GM23338 (cell line): ENCODE measurements around the gene RFX8. TPM values are rescaled to one million over a fixed set of nuclear protein-coding genes. Genes with fewer than 3 reads are reported as not detected.

Source experiments
- ATAC-seq: fragments of 200-7000 bp; cut with Tn5 transposase; 3 replicates; pipeline ENCODE4 v1.9.1; 2020
- DNase-seq: peaks from one replicate; pipeline ENCODE4 v3.0.0-alpha.2; 2015; ENCODE audit warnings: low spot score
- H2AFZ ChIP-seq: fragments of 200-600 bp; sonication (generic); 2 replicates; pipeline ENCODE4 v1.8.0; 2016; ENCODE audit warnings: antibody characterized with exemption, mild to moderate bottlenecking, moderate library complexity
- H3F3A ChIP-seq: fragments of 200-600 bp; sonication (generic); replicated peaks from 2 replicates; pipeline ENCODE4 v1.8.0; 2017; ENCODE audit warnings: antibody characterized with exemption, mixed run types, low read depth
- H3K27ac ChIP-seq: fragments of 200-600 bp; sonication (generic); 2 replicates; pipeline ENCODE4 v1.6.1; 2016; ENCODE audit warnings: low read depth
- H3K27me3 ChIP-seq: fragments of 200-600 bp; sonication (generic); 2 replicates; pipeline ENCODE4 v1.8.0; 2016; ENCODE audit warnings: mild to moderate bottlenecking, mixed run types, moderate library complexity; ENCODE audit not compliant: insufficient read depth
- H3K36me3 ChIP-seq: fragments of 200-600 bp; sonication (generic); 2 replicates; pipeline ENCODE4 v1.8.0; 2016; ENCODE audit warnings: mild to moderate bottlenecking; ENCODE audit not compliant: insufficient read depth
- H3K4me1 ChIP-seq: fragments of 200-600 bp; sonication (generic); 2 replicates; pipeline ENCODE4 v1.8.0; 2016; ENCODE audit warnings: mild to moderate bottlenecking, moderate library complexity; ENCODE audit not compliant: insufficient read depth
- H3K4me2 ChIP-seq: fragments of 200-600 bp; sonication (generic); 2 replicates; pipeline ENCODE4 v1.7.1; 2017; ENCODE audit warnings: mixed run types
- H3K4me3 ChIP-seq: fragments of 200-600 bp; sonication (generic); 2 replicates; pipeline ENCODE4 v1.6.1; 2016; ENCODE audit warnings: mixed run types
- H3K79me2 ChIP-seq: fragments of 200-600 bp; sonication (generic); replicated peaks from 2 replicates; pipeline ENCODE4 v1.8.0; 2017; ENCODE audit warnings: mild to moderate bottlenecking; ENCODE audit not compliant: insufficient read depth
- H3K9me2 ChIP-seq: fragments of 200-600 bp; sonication (generic); 2 replicates; pipeline ENCODE4 v1.8.0; 2017; ENCODE audit not compliant: insufficient read depth
- H4K20me1 ChIP-seq: fragments of 200-600 bp; sonication (generic); replicated peaks from 2 replicates; pipeline ENCODE4 v1.8.0; 2017; ENCODE audit warnings: mild to moderate bottlenecking; ENCODE audit not compliant: insufficient read depth
- H3K27ac Mint-ChIP-seq: 2 replicates; pipeline ENCODE4 v1.8.0; 2020; ENCODE audit warnings: inconsistent platforms, mild to moderate bottlenecking, moderate library complexity, mixed read lengths
- H3K27me3 Mint-ChIP-seq: 3 replicates; pipeline ENCODE4 v1.8.0; 2022; ENCODE audit warnings: low read depth, mild to moderate bottlenecking, moderate library complexity, mixed read lengths, inconsistent platforms; ENCODE audit not compliant: insufficient read depth, poor library complexity
- H3K36me3 Mint-ChIP-seq: 3 replicates; pipeline ENCODE4 v1.8.0; 2021; ENCODE audit warnings: low read depth, mild to moderate bottlenecking, inconsistent platforms, moderate library complexity, mixed read lengths
- H3K4me1 Mint-ChIP-seq: 3 replicates; pipeline ENCODE4 v1.8.0; 2020; ENCODE audit warnings: mild to moderate bottlenecking, inconsistent platforms, mixed read lengths
- H3K4me3 Mint-ChIP-seq: 3 replicates; pipeline ENCODE4 v1.8.0; 2021; ENCODE audit warnings: moderate library complexity, mild to moderate bottlenecking, inconsistent platforms, mixed read lengths
- H3K9me3 Mint-ChIP-seq: 3 replicates; pipeline ENCODE4 v1.8.0; 2020; ENCODE audit warnings: moderate library complexity, mild to moderate bottlenecking, inconsistent platforms, mixed read lengths
- CREB1 ChIP-seq: fragments of 250-450 bp; sonication (Bioruptor Pico); IDR thresholded peaks from 2 replicates; pipeline ENCODE4 v1.5.0; 2020; ENCODE audit warnings: low read depth, mild to moderate bottlenecking, moderate library complexity
- ETS1 ChIP-seq: IDR thresholded peaks from 2 replicates; pipeline ENCODE4 v1.6.1; 2016; ENCODE audit warnings: antibody characterized with exemption
- EZH2 ChIP-seq: fragments of 200-600 bp; sonication (generic); IDR thresholded peaks from one replicate; pipeline ENCODE4 v1.8.0; 2017; ENCODE audit warnings: antibody characterized with exemption, mild to moderate bottlenecking, low read depth; ENCODE audit not compliant: unreplicated experiment
- JUNB ChIP-seq: IDR thresholded peaks from one replicate; pipeline ENCODE4 v1.6.1; 2016; ENCODE audit warnings: antibody characterized with exemption; ENCODE audit not compliant: unreplicated experiment
- NANOG ChIP-seq: IDR thresholded peaks from 2 replicates; pipeline ENCODE4 v1.6.1; 2016; ENCODE audit warnings: antibody characterized with exemption, borderline replicate concordance
- STAT1 ChIP-seq: IDR thresholded peaks from one replicate; pipeline ENCODE4 v1.6.1; 2016; ENCODE audit warnings: antibody characterized with exemption; ENCODE audit not compliant: unreplicated experiment
- ZNF114 ChIP-seq: fragments of 250-450 bp; sonication (Bioruptor Pico); IDR thresholded peaks from 2 replicates; pipeline ENCODE4 v1.5.0; 2020; ENCODE audit warnings: mild to moderate bottlenecking, moderate library complexity
- ZNF462 ChIP-seq: fragments of 250-450 bp; sonication (Bioruptor Pico); IDR thresholded peaks from 2 replicates; pipeline ENCODE4 v1.5.0; 2020; ENCODE audit warnings: mild to moderate bottlenecking, moderate library complexity
- polyA plus RNA-seq: library from polyadenylated mRNA; unstranded; fragments of >200 nt; fragmentation: Nextera tagmentation; extraction: Ambion mirVana; gene quantifications from 2 replicates; pipeline ENCODE4 v1.2.1, GENCODE V29; 2016
- total RNA-seq: library from RNA; depleted of rRNA; stranded (reverse); fragments of >200 nt; shearing (Covaris generic); gene quantifications from 2 replicates; pipeline ENCODE4 v1.2.3, GENCODE V29; 2014

Gene RFX8
- total and polyA plus RNA-seq, 2 experiments from 2014 or later, result 0.65 to 1.5 TPM

- Histone ChIP-seq H2AFZ (no peak overlapping the region), H4K20me1 (no peaks in the 10 kb centered on the region), H3F3A (no peaks in the 10 kb centered on the region), H3K27me3 (no peaks in the 10 kb centered on the region), H3K4me2 (no peak overlapping the region), H3K27ac (no peak overlapping the region), H3K79me2 (no peaks in the 10 kb centered on the region), H3K4me1 (0 out of 2 replicates have a peak, but pooled peaks cover 6% of the 10 kb centered on the region), H3K36me3 (no peaks in the 10 kb centered on the region), H3K9me2 (no peaks in the 10 kb centered on the region), H3K4me3 (no peak overlapping the region)
- no peaks in the 10 kb centered on the region for H3K9me3 Mint-ChIP-seq
- H3K36me3 Mint-ChIP-seq, result no peaks in the 10 kb centered on the region
- DNase-seq, result no peak
- peaks cover 3% of the 10 kb centered on the region for H3K27me3 Mint-ChIP-seq
- H3K27ac Mint-ChIP-seq, result no peak overlapping the region
- H3K4me1 Mint-ChIP-seq, result peaks cover 24% of the 10 kb centered on the region
- ATAC-seq, result no peak
- no peak overlapping the region for H3K4me3 Mint-ChIP-seq
- no peak for TF ChIP-seq NANOG
- TF ChIP-seq JUNB, result no peak
- TF ChIP-seq ETS1, result no peak
- TF ChIP-seq STAT1, result no peak
- TF ChIP-seq EZH2, result no peak
- no peak for TF ChIP-seq ZNF114
- no peak for TF ChIP-seq CREB1 (CRISPR knock-in tag)
- no peak for TF ChIP-seq ZNF462
These were observed 112.6 kb downstream of the RFX8 start for GRCh38 chr2:101362316-101362715.
